Measurements from ENCODE around the gene GCC2. TPM values are rescaled to one million over a fixed set of nuclear protein-coding genes. Genes with fewer than 3 reads are reported as not detected.
A peak's percentile ranks its signal among the peaks of the same experiment; 100 is the strongest.
"Not testable (repeated sequence)": the region's sequence is repeated elsewhere in the genome, so short reads cannot be mapped to it uniquely, and the experiment has no call there.

Gene GCC2
- total RNA-seq, 1 donor from 2014 or later: 43.4 TPM

GRCh38 chr2:108514478-108514877 lies 65.5 kb downstream of the GCC2 start:
- H3K4me1 Mint-ChIP-seq; H3K27ac Mint-ChIP-seq; H3K4me3 Mint-ChIP-seq; intact Hi-C loops (cut with micrococcal nuclease); H3K27me3 Mint-ChIP-seq; DNase-seq; H3K9me3 Mint-ChIP-seq: not testable (repeated sequence)
- peaks cover 13% of the 10 kb centered on the region for H3K36me3 Mint-ChIP-seq (ENCODE audit: low read depth)

GRCh38 chr2:108524688-108525087 lies 75.7 kb downstream of the GCC2 start:
- H3K27ac Mint-ChIP-seq; H3K36me3 Mint-ChIP-seq (ENCODE audit: low read depth); H3K9me3 Mint-ChIP-seq; H3K27me3 Mint-ChIP-seq; H3K4me1 Mint-ChIP-seq; H3K4me3 Mint-ChIP-seq; DNase-seq; intact Hi-C loops (cut with micrococcal nuclease): not testable (repeated sequence)

GRCh38 chr2:108525258-108525657 lies 76.3 kb downstream of the GCC2 start:
- H3K4me3 Mint-ChIP-seq; DNase-seq; intact Hi-C loops (cut with micrococcal nuclease); H3K27ac Mint-ChIP-seq; H3K36me3 Mint-ChIP-seq (ENCODE audit: low read depth); H3K9me3 Mint-ChIP-seq; H3K27me3 Mint-ChIP-seq; H3K4me1 Mint-ChIP-seq: not testable (repeated sequence)

- peak overlapping the region; percentile 26 for H3K4me3 Mint-ChIP-seq
- H3K27me3 Mint-ChIP-seq: no peaks in the 10 kb centered on the region
- H3K9me3 Mint-ChIP-seq: no peaks in the 10 kb centered on the region
Measured at GRCh38 chr2:108531674-108532055, 82.7 kb downstream of the GCC2 start.

GRCh38 chr2:108533832-108534583 lies 85.0 kb downstream of the GCC2 start, which contains the start of gene LIMS1:
TSS of gene LIMS1 (plus strand) at chr2:108534470. CDS start at chr2:108534563, 93 bp downstream.
- Mint-ChIP-seq H3K27me3 (no peaks in the 10 kb centered on the region), H3K9me3 (no peaks in the 10 kb centered on the region), H3K36me3 (ENCODE audit: low read depth) (peaks cover 8% of the 10 kb centered on the region), H3K27ac (peak within 1 kb of the TSS; percentile 98), H3K4me1 (peaks cover 40% of the 10 kb centered on the region), H3K4me3 (peak within 1 kb of the TSS; percentile 97)
- peak; percentile 93 for DNase-seq
- intact Hi-C loops (cut with micrococcal nuclease): loop anchor here (1.0 to 10.0 kb wide), 4 partner anchors 48 to 185 kb away; partner anchors contain the start of genes GCC2 and RANBP2

More at GRCh38 chr2:108531674-108532055, 82.7 kb downstream of the GCC2 start:
- peaks cover 31% of the 10 kb centered on the region for H3K4me1 Mint-ChIP-seq
- intact Hi-C loops (cut with micrococcal nuclease): loop anchor here (5.0 to 10.0 kb wide), 2 partner anchors 51 to 103 kb away; no protein-coding TSS in a partner anchor
- H3K27ac Mint-ChIP-seq: peak overlapping the region; percentile 77
- peaks cover 3% of the 10 kb centered on the region for H3K36me3 Mint-ChIP-seq (ENCODE audit: low read depth)
- no peak for DNase-seq

- DNase-seq: peak; percentile 83
- H3K4me1 Mint-ChIP-seq: peaks cover 41% of the 10 kb centered on the region
Measured at GRCh38 chr2:108534584-108535356, 85.8 kb downstream of the GCC2 start.

GRCh38 chr2:108535357-108535631 lies 86.3 kb downstream of the GCC2 start:
- intact Hi-C loops (cut with micrococcal nuclease): loop anchor here (10.0 kb wide), 1 partner anchor 100 kb away; no protein-coding TSS in a partner anchor
- Mint-ChIP-seq H3K36me3 (ENCODE audit: low read depth) (peaks cover 9% of the 10 kb centered on the region), H3K4me1 (peaks cover 37% of the 10 kb centered on the region), H3K4me3 (peak overlapping the region; percentile 97), H3K27me3 (no peaks in the 10 kb centered on the region), H3K27ac (peak overlapping the region; percentile 91), H3K9me3 (no peaks in the 10 kb centered on the region)
- no peak for DNase-seq

More at GRCh38 chr2:108534584-108535356, 85.8 kb downstream of the GCC2 start:
- intact Hi-C loops (cut with micrococcal nuclease): loop anchor here (5.0 to 10.0 kb wide), 2 partner anchors 48 to 100 kb away; no protein-coding TSS in a partner anchor
- Mint-ChIP-seq H3K27ac (peak overlapping the region; percentile 91), H3K9me3 (no peaks in the 10 kb centered on the region), H3K27me3 (no peaks in the 10 kb centered on the region), H3K36me3 (ENCODE audit: low read depth) (peaks cover 9% of the 10 kb centered on the region), H3K4me3 (peak overlapping the region; percentile 97)

- peak overlapping the region; percentile 56 for H3K4me3 Mint-ChIP-seq
- H3K9me3 Mint-ChIP-seq: no peaks in the 10 kb centered on the region
- no peak for DNase-seq
- peaks cover 36% of the 10 kb centered on the region for H3K4me1 Mint-ChIP-seq
- H3K27ac Mint-ChIP-seq: no peak overlapping the region
- intact Hi-C loops (cut with micrococcal nuclease): loop anchor here (10.0 kb wide), 1 partner anchor 99 kb away; no protein-coding TSS in a partner anchor
- H3K36me3 Mint-ChIP-seq (ENCODE audit: low read depth): peaks cover 14% of the 10 kb centered on the region
- no peaks in the 10 kb centered on the region for H3K27me3 Mint-ChIP-seq
Measured at GRCh38 chr2:108536133-108536780, 87.3 kb downstream of the GCC2 start.

- H3K4me3 Mint-ChIP-seq: no peak overlapping the region
- intact Hi-C loops (cut with micrococcal nuclease): loop anchor here (10.0 kb wide), 1 partner anchor 98 kb away; no protein-coding TSS in a partner anchor
- peaks cover 37% of the 10 kb centered on the region for H3K4me1 Mint-ChIP-seq
- no peaks in the 10 kb centered on the region for H3K27me3 Mint-ChIP-seq
- no peaks in the 10 kb centered on the region for H3K9me3 Mint-ChIP-seq
- DNase-seq: no peak
- peaks cover 17% of the 10 kb centered on the region for H3K36me3 Mint-ChIP-seq (ENCODE audit: low read depth)
- H3K27ac Mint-ChIP-seq: no peak overlapping the region
Measured at GRCh38 chr2:108536911-108537310, 87.9 kb downstream of the GCC2 start.

- H3K4me1 Mint-ChIP-seq: peaks cover 35% of the 10 kb centered on the region
- no peak for DNase-seq
- peaks cover 26% of the 10 kb centered on the region for H3K36me3 Mint-ChIP-seq (ENCODE audit: low read depth)
- H3K27me3 Mint-ChIP-seq: no peaks in the 10 kb centered on the region
- intact Hi-C loops (cut with micrococcal nuclease): loop anchor here (10.0 kb wide), 1 partner anchor 97 kb away; no protein-coding TSS in a partner anchor
- no peaks in the 10 kb centered on the region for H3K9me3 Mint-ChIP-seq
- no peak overlapping the region for H3K27ac Mint-ChIP-seq
- H3K4me3 Mint-ChIP-seq: no peak overlapping the region
Measured at GRCh38 chr2:108538000-108538625, 89.1 kb downstream of the GCC2 start.

GRCh38 chr2:108541451-108541850 lies 92.4 kb downstream of the GCC2 start:
- Mint-ChIP-seq H3K27ac (no peak overlapping the region), H3K4me1 (peaks cover 20% of the 10 kb centered on the region), H3K9me3 (peaks cover 3% of the 10 kb centered on the region), H3K27me3 (no peaks in the 10 kb centered on the region), H3K36me3 (ENCODE audit: low read depth) (peaks cover 33% of the 10 kb centered on the region), H3K4me3 (no peak overlapping the region)
- no peak for DNase-seq
- intact Hi-C loops (cut with micrococcal nuclease): no loop called here

- Mint-ChIP-seq H3K9me3 (peaks cover 3% of the 10 kb centered on the region), H3K4me3 (no peak overlapping the region), H3K4me1 (peaks cover 24% of the 10 kb centered on the region), H3K27ac (no peak overlapping the region), H3K27me3 (no peaks in the 10 kb centered on the region), H3K36me3 (ENCODE audit: low read depth) (peaks cover 33% of the 10 kb centered on the region)
- intact Hi-C loops (cut with micrococcal nuclease): no loop called here
- no peak for DNase-seq
Measured at GRCh38 chr2:108542071-108542470, 93.1 kb downstream of the GCC2 start.

- no peak for DNase-seq
- Mint-ChIP-seq H3K9me3 (peaks cover 3% of the 10 kb centered on the region), H3K27me3 (no peaks in the 10 kb centered on the region), H3K36me3 (ENCODE audit: low read depth) (peaks cover 13% of the 10 kb centered on the region), H3K4me3 (no peak overlapping the region), H3K4me1 (peaks cover 6% of the 10 kb centered on the region), H3K27ac (no peak overlapping the region)
- intact Hi-C loops (cut with micrococcal nuclease): no loop called here
Measured at GRCh38 chr2:108547606-108548005, 98.6 kb downstream of the GCC2 start.

All from activated CD4-positive, alpha-beta T cell treated with anti-CD3 and anti-CD28 coated beads, Interleukin-2, amount 10 ng/mL, durations not matched to agents 24 days and 14 days (primary cell).